HG03025 (cell line): ENCODE data around the gene SPIRE1.
"Not testable (repeated sequence)": the region's sequence is repeated elsewhere in the genome, so short reads cannot be mapped to it uniquely, and the experiment has no call there.

ENCODE experiments used
- ATAC-seq: cut with Tn5 transposase; IDR thresholded peaks from one replicate; pipeline ENCODE4 v1.9.1; 2021; ENCODE audit warnings: mild to moderate bottlenecking, moderate library complexity; ENCODE audit not compliant: unreplicated experiment, low FRiP score

SPIRE1 gene

GRCh38 chr18:12559319-12559718, 98.6 kb downstream of the SPIRE1 start:
- ATAC-seq: no peak

GRCh38 chr18:12556946-12557806, 100.7 kb downstream of the SPIRE1 start:
- no peak for ATAC-seq

- no peak for ATAC-seq
Measured at GRCh38 chr18:12554796-12555388, 103.0 kb downstream of the SPIRE1 start.

- ATAC-seq: no peak
Measured at GRCh38 chr18:12552879-12553242, 105.0 kb downstream of the SPIRE1 start.

GRCh38 chr18:12551943-12552878, 105.7 kb downstream of the SPIRE1 start:
- ATAC-seq: not testable (repeated sequence)

GRCh38 chr18:12551466-12551865, 106.4 kb downstream of the SPIRE1 start:
- ATAC-seq: not testable (repeated sequence)

GRCh38 chr18:12543697-12544096, 114.2 kb downstream of the SPIRE1 start:
- no peak for ATAC-seq

GRCh38 chr18:12540751-12541150, 117.2 kb downstream of the SPIRE1 start:
- ATAC-seq: no peak

GRCh38 chr18:12539158-12539557, 118.7 kb downstream of the SPIRE1 start:
- ATAC-seq: not testable (repeated sequence)

GRCh38 chr18:12534820-12535219, 123.1 kb downstream of the SPIRE1 start:
- no peak for ATAC-seq

GRCh38 chr18:12532661-12533060, 125.2 kb downstream of the SPIRE1 start:
- no peak for ATAC-seq

- ATAC-seq: no peak
Measured at GRCh38 chr18:12531749-12532148, 126.2 kb downstream of the SPIRE1 start.

GRCh38 chr18:12520442-12520992, 137.4 kb downstream of the SPIRE1 start:
- no peak for ATAC-seq

GRCh38 chr18:12518832-12519531, 138.9 kb downstream of the SPIRE1 start:
- ATAC-seq: no peak

- ATAC-seq: no peak
Measured at GRCh38 chr18:12518326-12518725, 139.6 kb downstream of the SPIRE1 start.

- ATAC-seq: no peak
Measured at GRCh38 chr18:12517142-12517825, 140.6 kb downstream of the SPIRE1 start.

GRCh38 chr18:12516049-12516630, 141.8 kb downstream of the SPIRE1 start:
- ATAC-seq: no peak

- no peak for ATAC-seq
Measured at GRCh38 chr18:12515550-12515949, 142.4 kb downstream of the SPIRE1 start.

GRCh38 chr18:12507007-12507406, 150.9 kb downstream of the SPIRE1 start:
- ATAC-seq: no peak
